Ishikawa (cell line): ENCODE measurements around the gene BASP1.

Source experiments
- TAF1 ChIP-seq: IDR thresholded peaks from 2 replicates; pipeline ENCODE4 v1.6.1; 2012; ENCODE audit warnings: low read depth, mild to moderate bottlenecking
- YY1 ChIP-seq: IDR thresholded peaks from 2 replicates; pipeline ENCODE4 v1.6.1; 2012; ENCODE audit warnings: low read depth

GRCh38 chr5:17265041-17265440 is 47.6 kb downstream of the BASP1 start:
- TF ChIP-seq TAF1: no peak
- no peak for TF ChIP-seq YY1
